Neural cell (in vitro differentiated cells): Measurements from ENCODE around the gene DEGS2.

Experiments
- CTCF ChIP-seq: fragments of 450-650 bp; IDR thresholded peaks from 2 replicates; pipeline ENCODE4 v1.5.1; 2014; ENCODE audit warnings: antibody characterized with exemption, mild to moderate bottlenecking, moderate library complexity; ENCODE audit not compliant: poor library complexity, severe bottlenecking
- EP300 ChIP-seq: fragments of 450-650 bp; conservative IDR thresholded peaks from 2 replicates; pipeline ENCODE4 v1.6.1; 2014; ENCODE audit warnings: antibody characterized with exemption, mild to moderate bottlenecking, moderate library complexity; ENCODE audit not compliant: poor library complexity, severe bottlenecking
- EZH2 ChIP-seq: fragments of 200-600, 300-800 bp; shearing (Covaris generic), sonication (generic); IDR thresholded peaks from 2 replicates; pipeline ENCODE4 v1.6.1; 2014; ENCODE audit warnings: antibody characterized with exemption, low read length, borderline replicate concordance, mild to moderate bottlenecking; ENCODE audit not compliant: insufficient read depth, poor library complexity, severe bottlenecking
- MXI1 ChIP-seq: fragments of 450-650 bp; conservative IDR thresholded peaks from 2 replicates; pipeline ENCODE4 v1.6.1; 2014; ENCODE audit warnings: antibody characterized with exemption, mild to moderate bottlenecking; ENCODE audit not compliant: poor library complexity, severe bottlenecking
- POLR2AphosphoS5 ChIP-seq: IDR thresholded peaks from 2 replicates; pipeline ENCODE4 v1.6.1; 2012
- RAD21 ChIP-seq: fragments of 450-650 bp; conservative IDR thresholded peaks from 2 replicates; pipeline ENCODE4 v1.6.1; 2014; ENCODE audit warnings: antibody characterized with exemption, mild to moderate bottlenecking, moderate library complexity
- REST ChIP-seq: IDR thresholded peaks from 2 replicates; pipeline ENCODE4 v1.6.1; 2012; ENCODE audit warnings: borderline replicate concordance
- TAF1 ChIP-seq: IDR thresholded peaks from 2 replicates; pipeline ENCODE4 v1.6.1; 2012; ENCODE audit warnings: low read depth

GRCh38 chr14:100111931-100112704 lies 47.3 kb downstream of the DEGS2 start:
- no peak for TF ChIP-seq CTCF
- TF ChIP-seq POLR2AphosphoS5: no peak
- no peak for TF ChIP-seq TAF1
- TF ChIP-seq MXI1: no peak
- TF ChIP-seq REST: no peak
- TF ChIP-seq EZH2: no peak
- TF ChIP-seq EP300: no peak
- no peak for TF ChIP-seq RAD21
